NCI-H187 treated with DMSO at 0.1 percent for 48 hours (cell line): Measurements from ENCODE around the gene HYAL4.
"Not testable (repeated sequence)": the region's sequence is repeated elsewhere in the genome, so short reads cannot be mapped to it uniquely, and the experiment has no call there.

Source experiments
- DNase-seq: peaks from one replicate; lab custom pipeline; 2025; lab: John Stamatoyannopoulos, UW

HYAL4 gene

DNA sequence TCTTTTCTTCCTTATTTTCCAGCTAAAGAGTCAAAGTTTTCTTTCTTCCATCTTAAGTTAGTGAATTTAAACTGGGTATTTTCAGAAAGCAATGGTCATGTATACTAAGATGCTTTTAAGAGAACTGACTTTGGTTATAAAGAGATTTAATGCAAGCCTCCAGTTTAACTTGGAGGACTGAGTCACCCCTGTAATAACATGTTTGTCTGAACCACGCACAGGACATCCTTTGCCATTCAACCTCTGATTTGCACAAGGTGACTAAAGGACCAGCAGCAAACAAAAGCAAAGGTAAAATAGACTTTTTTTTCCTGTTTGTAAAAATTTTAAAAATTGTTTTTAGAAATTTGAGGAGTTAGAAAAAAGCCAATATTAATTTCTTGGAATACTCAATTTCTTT, 2.9 kb downstream of the HYAL4 start:
- no peak for DNase-seq

DNA sequence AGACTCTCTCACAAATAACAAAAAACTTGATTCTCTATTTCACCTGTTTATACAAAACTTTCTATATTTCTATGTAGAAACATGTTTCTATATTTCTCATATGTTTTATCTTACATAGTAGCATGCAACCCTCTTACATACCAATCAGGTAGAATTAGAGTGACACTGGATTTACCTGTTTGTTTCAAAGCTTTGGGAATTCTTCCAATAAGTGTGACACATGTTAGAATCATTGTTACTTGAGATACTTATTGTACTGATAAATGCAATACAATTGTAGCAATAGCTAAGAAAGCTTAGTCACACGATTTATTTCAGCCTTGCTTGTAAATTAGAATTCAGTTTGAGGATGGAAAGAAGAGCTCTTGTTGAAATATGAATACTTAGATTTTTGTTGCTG, 4.9 kb downstream of the HYAL4 start:
- DNase-seq, result no peak

DNA sequence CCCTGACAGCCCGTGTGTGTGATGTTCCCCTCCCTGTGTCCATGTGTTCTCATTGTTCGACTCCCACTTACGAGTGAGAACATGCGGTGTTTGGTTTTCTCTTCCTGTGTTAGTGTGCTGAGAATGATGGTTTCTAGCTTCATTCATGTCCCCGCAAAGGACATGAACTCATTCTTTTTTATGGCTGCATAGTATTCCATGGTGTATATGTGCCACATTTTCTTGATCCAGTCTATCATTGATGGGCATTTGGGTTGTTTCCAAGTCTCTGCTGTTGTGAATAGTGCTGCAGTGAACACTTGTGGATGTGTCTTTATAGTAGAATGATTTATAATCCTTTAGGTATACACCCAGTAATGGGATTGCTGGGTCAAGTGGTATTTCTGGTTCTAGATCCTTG, 6.4 kb downstream of the HYAL4 start:
- DNase-seq, result not testable (repeated sequence)

DNA sequence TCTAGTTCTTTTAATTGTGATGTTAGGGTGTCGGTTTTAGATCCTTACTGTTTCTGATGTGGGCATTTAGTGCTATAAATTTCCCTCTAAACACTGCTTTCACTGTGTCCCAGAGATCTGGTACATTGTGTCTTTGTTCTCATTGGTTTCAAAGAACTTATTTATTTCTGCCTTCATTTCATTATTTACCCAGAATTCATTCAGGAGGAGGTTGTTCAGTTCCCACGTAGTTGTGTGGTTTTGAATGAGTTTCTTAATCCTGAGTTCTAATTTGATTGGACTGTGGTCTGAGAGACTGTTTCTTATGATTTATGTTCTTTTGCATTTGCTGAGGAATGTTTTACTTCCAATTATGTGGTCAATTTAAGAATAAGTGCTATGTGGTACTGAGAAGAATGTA, 9.3 kb downstream of the HYAL4 start:
- not testable (repeated sequence) for DNase-seq

DNA sequence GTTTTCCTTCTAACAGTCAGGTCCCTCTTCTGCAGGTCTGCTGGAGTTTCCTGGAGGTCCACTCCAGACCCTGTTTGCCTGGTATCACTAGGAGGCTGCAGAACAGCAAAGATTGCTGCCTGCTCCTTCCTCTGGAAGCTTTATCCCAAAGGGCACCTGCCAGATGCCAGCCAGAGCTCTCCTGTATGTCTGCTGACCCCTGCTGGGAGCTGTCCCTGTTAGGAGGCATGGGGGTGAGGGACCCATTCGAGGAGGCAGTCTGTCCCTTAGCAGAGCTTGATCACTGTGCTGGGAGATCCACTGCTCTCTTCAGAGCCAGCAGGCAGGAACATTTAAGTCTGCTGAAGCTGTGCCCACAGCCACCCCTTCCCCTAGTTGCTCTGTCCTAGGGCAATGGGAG, 11.5 kb downstream of the HYAL4 start:
- DNase-seq, result not testable (repeated sequence)

DNA sequence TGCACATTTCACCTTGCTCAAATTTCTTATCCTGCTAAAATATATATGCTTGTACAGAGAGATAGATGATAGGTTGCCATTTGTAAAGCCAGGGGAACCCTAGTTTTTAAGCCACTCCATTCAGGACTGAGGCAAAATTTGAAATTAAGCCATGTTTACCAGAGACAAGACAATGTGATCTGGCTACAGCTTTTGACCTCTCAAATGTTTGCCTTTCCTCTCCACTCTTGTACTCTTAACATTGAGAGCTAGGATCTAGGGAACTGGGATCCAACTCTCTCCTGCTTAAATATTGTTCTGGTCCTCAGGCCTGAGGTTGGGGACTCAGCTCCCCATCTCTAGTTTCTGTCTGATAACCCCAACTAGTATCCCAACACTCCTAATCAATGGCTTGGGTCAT, 15.9 kb downstream of the HYAL4 start:
- no peak for DNase-seq

DNA sequence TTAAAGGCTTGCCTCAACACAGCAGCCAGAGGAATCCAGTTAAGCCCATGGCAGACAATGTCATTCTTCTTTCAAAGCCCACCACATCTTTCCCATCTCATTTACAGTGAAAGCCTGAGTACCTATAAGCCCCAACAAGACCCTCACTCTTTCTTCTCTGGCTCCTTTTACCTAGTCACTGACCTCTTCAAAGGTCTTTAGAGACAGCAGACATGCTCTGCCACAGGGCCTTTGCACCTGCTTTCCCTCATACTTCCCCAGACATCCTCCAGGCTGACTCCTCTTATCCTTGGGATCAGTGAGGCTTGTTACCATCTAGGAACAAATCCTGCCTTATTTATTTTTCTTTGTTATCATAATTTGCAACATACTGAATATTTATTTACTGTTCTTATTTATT, 17.8 kb downstream of the HYAL4 start:
- DNase-seq, result no peak

DNA sequence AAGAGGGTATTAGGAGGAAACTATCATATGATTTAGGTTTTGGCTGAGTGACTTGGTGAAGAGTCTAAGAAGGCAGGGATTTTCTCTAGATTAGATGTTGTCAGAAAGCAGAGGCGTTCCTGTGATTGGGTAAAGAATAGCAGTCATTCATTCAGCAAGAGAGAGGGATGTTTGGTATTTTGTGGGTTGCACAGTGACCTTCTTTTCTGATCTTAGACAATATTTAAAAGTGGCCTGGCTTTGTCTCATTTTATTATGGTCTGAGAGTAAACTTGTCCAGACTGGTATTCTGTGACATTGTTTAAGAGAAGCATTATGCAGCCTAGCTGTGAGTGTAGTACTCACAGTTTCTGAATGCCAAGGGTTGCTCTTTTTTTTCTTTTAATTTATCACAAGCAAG, 18.5 kb downstream of the HYAL4 start:
- DNase-seq, result no peak

DNA sequence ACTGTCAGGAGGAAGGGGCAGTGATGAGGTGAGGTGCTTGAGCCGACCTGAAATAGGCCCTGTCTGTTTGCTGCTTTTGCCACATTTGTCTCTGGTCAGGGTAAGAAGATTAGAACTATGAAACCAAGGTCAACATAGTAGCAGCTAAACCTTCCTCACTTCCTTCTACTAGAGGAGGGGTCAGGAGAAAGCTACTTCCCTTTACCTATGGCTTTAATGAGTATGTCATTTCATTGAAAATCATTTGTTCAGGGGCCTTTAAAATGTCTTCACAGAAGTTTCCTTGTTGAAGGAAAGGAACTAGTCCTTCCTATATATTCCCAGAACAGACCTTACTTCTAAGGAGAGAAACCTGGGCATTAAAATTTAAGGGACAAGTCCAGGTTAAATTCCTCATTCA, 19.0 kb downstream of the HYAL4 start:
- DNase-seq, result no peak

DNA sequence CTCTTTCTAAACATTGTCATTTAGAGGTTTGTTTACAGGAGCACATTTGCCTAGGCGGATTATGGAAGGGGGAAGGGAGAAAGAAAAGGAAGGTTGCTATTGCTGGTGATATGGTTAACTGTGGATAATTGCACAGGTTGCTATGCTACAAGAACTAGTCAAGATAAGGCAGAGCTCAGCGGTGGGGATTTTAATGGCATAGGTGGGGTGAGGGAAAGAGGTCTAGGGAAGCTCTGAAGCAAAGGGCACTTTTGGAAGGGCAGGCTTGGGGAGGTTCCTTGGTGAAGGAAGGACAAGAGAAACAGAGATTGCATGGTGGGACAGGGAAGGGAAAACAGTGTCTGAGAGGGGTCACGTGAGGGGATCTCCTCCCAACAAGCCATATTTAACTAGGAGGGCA, 19.5 kb downstream of the HYAL4 start:
- no peak for DNase-seq

DNA sequence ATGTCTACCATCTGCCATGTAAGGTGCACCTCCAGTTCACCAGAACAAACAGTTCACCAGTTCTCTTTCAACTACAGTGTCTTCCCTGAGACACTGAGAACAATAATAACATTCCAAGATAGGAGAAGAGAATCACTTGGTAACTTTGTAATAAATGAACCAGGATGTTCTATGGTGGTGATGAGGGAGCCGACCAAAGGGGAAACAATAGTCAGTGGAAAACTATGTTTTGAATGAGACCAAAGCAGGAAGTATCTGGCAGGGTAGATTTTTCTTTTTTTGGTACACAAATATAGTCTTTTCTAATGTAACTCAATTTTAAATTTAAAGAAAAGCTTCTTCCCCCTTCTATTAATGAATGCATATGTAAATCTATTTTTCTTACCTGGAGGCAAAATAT, 20.0 kb downstream of the HYAL4 start:
- no peak for DNase-seq

DNA sequence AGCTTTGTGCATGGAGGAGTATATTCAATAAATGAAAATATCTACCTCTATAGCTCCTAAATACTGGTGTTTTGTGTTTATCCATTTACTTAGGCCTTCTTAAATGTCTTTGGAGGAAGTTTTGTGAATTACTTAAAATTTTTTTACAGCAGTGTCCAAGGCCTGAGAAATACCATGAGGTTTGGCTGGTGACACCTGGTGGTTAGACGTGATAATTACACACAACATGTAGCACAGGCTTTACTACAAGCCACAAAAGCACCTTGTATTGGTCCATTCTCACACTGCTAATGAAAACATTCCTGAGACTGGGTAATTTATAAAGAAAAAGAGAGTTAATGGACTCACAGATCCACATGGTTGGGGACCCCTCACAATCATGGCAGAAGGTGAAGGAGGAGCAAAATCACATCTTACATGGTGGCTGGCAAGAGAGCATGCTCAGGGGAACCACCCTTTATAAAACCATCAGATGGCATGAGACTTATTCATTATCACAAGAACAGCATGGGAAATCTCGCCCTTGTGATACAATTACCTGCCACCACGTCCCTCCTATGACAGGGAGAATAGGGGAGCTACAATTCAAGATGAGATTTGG, 20.6 kb downstream of the HYAL4 start:
- DNase-seq, result no peak

DNA sequence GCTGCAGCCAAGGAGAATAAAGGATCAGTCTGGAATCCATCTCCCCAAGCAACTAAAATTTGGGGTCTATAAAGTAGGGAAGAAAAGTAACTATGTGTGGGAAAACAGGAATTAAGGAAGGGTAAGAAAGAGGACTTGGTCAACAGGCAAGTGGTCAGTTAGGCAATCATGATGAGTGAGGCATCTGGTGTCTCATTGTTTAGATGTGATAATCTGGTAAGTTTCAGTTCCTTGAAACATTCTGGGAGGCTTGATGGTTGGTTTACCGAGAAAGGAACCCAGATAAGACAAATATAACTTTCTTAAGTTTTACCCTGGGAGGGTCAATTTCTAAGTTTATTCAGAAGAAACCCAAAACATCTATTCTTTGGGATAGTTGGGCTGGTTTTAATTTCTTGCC, 22.3 kb downstream of the HYAL4 start:
- DNase-seq, result no peak

DNA sequence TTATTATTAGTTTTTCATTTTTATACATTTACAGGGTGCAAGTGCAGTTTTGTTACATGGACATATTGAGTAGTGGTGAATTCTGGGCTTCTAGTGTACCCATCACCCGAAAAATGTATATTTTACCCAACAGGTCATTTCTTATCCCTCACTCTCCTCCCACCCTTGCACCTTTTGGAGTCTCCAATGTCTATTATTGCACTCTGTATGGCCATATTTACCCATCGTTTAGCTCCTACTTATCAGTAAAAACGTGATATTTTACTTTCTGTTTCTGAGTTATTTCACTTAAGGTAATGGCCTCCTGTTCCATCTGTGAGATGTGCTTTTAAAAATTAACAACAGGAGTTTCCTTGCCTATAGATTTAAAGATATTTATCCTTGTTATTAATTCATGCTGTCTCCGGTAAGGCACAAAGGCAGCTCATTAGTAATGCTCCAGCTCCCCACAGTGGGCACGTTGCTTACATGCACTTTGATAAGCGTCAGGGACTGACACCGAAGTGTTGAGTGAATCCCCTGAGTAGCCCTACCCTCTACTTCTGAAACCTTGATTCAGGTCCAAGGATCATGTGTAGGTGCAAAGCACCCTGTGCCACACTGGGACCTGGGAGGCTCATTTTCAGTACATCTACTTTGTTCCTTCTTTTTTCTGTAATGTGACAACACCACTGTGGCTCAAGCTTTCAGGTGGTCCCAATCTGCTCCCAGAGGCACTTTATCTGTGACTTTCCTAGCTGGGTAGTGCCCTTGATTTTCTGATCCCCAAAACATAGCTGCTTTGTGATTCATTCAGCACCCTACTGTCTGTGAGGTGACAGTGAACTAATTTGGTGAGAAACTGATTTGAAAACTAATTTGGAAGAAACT, 27.3 kb downstream of the HYAL4 start:
- no peak for DNase-seq

DNA sequence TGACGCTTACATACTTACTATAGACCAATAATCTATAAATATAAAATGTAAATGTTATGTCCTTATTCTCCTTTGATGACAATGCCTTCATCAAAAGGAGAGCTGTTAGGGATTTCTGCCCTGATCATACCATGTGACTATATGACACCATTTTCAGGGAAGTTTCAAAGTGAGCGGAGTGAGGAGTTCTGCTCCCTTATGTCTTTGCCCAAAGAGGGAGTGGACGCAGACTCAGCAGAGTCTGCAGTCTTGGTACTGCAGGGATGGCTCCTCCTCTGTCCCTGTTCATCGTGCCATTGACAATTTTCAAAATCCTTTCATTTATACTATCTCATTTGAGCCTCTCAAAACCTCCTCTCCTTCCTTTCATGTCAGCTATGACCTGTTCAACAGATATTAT, 27.9 kb downstream of the HYAL4 start:
- no peak for DNase-seq

DNA sequence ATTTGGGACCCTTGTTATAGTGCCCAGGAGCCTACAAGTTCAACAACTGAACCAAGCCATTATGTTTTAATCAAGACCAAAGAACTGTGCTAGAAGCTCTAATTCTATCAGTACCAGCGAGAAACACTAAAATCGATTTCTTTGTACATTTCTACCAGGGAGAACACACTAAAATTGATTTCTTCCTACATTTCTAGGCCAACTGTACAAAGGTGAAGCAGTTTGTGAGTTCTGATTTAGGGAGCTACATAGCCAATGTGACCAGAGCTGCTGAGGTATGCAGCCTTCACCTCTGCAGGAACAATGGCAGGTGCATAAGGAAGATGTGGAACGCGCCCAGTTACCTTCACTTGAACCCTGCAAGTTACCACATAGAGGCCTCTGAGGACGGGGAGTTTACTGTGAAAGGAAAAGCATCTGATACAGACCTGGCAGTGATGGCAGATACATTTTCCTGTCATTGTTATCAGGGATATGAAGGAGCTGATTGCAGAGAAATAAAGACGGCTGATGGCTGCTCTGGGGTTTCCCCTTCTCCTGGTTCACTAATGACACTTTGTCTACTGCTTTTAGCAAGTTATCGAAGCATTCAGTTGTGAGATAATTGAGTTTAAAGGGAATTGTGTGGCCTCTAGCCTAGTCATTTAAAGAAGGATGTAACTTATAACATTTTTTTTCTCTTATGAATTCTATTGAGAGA, 31.7 kb downstream of the HYAL4 start:
- DNase-seq, result no peak

DNA sequence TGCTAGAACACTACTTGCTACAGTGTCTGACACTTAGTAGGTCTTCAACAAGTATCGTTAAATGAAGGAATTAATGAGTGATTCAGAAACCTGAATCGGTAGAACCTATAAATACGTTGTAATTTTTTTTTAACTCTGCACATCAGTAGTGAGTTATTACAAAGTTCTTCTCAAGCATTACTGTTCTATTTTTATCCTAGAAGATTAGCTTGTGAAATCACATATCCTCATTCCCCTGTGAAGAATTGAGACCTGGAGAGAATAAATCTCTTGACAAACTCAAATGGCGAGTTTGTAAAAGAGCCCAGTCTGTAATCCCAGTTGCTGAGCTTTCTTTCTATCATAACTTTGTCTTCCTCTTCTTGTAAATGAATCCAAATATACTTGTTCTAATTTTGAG, 34.7 kb downstream of the HYAL4 start:
- DNase-seq, result no peak

DNA sequence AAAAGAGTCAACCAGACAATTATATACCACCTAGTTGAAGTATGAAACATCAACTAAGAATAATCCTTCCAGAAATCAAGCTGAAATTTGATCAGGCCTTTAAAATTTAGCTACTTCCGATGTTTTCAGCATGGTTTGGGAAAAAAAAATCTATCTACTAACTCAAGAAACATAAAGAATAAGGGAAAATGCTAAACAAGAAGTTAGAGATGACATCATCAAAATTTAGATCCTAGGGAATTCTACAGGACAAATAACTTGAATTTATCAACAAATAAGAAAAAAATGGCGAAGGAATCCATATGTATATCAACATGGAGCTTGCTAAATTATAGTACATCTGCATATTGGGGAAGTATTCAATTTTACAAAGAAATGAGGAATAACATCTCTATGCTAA, 36.3 kb downstream of the HYAL4 start:
- no peak for DNase-seq

DNA sequence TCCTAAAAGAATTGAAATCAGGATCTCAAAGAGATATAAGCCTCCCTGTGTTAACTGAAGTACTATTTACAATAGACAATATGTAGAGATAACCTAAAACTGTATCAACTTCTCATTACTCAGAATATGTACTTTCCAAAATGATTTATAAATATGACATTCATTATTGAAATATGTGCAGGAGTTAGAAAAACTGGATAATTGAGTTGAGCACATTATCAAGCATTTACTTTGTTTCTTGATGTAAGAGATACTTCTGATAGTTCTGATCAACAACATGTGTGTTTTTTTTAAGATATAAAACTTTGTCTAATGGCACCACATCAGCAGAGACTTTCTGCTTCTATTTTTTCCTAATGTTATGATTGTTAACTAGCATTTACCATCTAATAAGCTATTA, 38.2 kb downstream of the HYAL4 start:
- DNase-seq, result no peak

DNA sequence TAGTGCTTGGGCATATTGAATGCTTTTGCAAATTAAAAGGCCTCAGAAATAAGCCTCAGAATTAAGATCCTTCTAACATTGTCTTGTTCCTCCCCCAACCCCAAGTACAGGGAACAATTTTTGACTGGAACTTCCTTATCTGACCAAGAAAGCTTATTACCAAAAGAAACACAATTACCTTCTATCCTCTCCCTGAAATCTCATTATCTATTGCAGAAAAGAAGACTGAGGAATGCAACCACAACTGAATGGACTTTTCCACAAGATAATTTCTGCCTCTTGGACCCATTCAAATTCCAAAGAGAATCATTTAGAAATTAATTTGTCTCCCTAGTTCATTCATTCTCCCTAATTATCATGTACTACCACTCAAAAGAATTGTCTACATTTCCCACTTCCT, 43.2 kb downstream of the HYAL4 start:
- no peak for DNase-seq

DNA sequence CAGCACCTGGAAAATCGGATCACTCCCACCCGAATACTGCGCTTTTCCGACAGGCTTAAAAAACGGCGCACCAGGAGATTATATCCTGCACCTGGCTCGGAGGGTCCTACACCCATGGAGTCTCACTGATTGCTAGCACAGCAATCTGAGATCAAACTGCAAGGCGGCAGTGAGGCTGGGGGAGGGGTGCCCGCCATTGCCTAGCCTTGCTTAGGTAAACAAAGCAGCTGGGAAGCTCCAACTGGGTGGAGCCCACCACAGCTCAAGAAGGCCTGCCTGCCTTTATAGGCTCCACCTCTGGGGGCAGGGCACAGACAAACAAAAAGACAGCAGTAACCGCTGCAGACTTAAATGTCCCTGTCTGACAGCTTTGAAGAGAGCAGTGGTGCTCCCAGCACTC, 49.8 kb downstream of the HYAL4 start:
- not testable (repeated sequence) for DNase-seq

DNA sequence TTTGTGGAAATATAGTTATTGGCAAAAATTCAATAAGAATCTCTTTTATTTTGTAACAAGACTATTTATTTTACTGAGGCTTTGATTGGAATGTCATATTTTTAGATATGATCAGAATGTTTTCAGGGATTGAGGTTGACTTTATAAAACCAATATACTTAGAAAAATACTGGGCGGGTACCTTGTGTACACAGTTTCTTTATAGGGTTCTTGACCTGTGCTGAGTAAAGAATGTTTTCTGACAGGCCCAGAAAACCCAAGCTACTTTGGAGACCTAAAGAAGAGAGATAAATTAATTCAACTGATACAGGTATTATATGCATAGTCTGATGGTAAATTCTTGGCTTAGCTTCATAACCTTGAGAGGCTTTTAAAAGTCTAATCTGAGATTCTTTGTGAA, 56.1 kb downstream of the HYAL4 start:
- DNase-seq, result no peak

DNA sequence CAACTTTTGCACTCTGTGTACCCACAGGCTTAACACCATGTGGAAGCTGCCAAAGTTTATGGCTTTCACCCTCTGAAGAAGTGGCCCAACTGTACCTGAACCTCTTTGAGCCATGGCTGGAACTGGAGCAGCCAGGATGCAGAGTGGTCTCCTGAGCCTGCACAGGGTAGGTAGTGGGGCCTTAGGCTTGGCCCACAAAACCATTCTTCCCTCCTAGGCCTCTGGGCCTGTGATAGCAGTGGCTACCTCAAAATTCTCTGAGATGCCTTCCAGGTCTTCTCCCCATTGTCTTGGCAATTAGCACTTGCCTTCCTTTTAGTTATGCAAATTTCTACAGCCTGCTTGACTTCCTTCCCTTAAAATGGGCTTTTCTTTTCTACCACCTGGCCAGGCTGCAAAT, 60.7 kb downstream of the HYAL4 start:
- no peak for DNase-seq
